WERI-Rb-1 (cell line): ENCODE data around the gene OTC.

Experiments used
- DNase-seq: peaks from one replicate; pipeline ENCODE4 v3.0.0-alpha.2; 2020
- H3K27ac ChIP-seq: fragments of 250-450 bp; sonication (Bioruptor Pico); 2 replicates; pipeline ENCODE4 v1.5.1; 2020; ENCODE audit warnings: mild to moderate bottlenecking, moderate library complexity
- H3K27me3 ChIP-seq: fragments of 250-450 bp; sonication (Bioruptor Pico); 2 replicates; pipeline ENCODE4 v1.5.1; 2021; ENCODE audit warnings: mild to moderate bottlenecking, low read depth, moderate library complexity; ENCODE audit not compliant: insufficient read depth, severe bottlenecking
- H3K36me3 ChIP-seq: fragments of 250-450 bp; sonication (Bioruptor Pico); 2 replicates; pipeline ENCODE4 v1.5.1; 2020; ENCODE audit warnings: mild to moderate bottlenecking, moderate library complexity
- H3K4me3 ChIP-seq: 2 replicates; pipeline ENCODE4 v1.5.1; 2011; ENCODE audit warnings: low read depth, mild to moderate bottlenecking, control low read depth, low read length
- H3K9me3 ChIP-seq: fragments of 250-450 bp; sonication (Bioruptor Pico); 2 replicates; pipeline ENCODE4 v1.5.1; 2021; ENCODE audit warnings: mild to moderate bottlenecking, moderate library complexity; ENCODE audit not compliant: severe bottlenecking
- CTCF ChIP-seq: IDR thresholded peaks from 2 replicates; pipeline ENCODE4 v1.5.1; 2011; ENCODE audit warnings: low read depth, mild to moderate bottlenecking, control low read depth, inconsistent platforms, low read length

OTC gene

GRCh38 chrX:38357747-38358673 lies 5.6 kb downstream of the OTC start:
- Histone ChIP-seq H3K4me3 (no peak overlapping the region), H3K27me3 (no peaks in the 10 kb centered on the region), H3K36me3 (no peaks in the 10 kb centered on the region), H3K27ac (no peak overlapping the region), H3K9me3 (no peaks in the 10 kb centered on the region)
- no peak for DNase-seq
- TF ChIP-seq CTCF = no peak

DNA sequence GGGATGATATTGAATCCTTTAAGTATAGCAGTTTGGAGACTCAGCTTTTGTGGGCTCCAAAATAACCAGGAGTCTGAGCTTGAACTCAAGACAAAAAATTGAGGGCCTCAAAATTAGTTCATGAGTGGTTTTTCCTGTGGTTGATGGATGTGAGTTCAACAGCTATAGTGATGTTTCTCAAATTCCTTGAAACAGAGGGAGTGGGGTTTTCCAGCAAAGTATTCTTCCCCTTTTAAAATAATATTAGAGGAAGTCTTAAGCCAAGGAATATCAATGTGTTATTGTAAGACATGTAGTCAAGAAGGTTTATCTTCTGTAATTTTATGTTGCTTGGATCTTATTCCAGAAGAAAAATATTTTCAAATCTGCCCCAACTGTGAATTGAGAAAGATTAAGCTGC lies 10.6 kb downstream of the OTC start:
- H3K9me3 ChIP-seq = no peaks in the 10 kb centered on the region
- H3K36me3 ChIP-seq = no peaks in the 10 kb centered on the region

GRCh38 chrX:38365954-38366353 lies 13.6 kb downstream of the OTC start:
- H3K9me3 ChIP-seq = no peaks in the 10 kb centered on the region
- DNase-seq = no peak
- TF ChIP-seq CTCF = no peak

More for the DNA sequence above, 10.6 kb downstream of the OTC start:
- DNase-seq = no peak
- H3K4me3 ChIP-seq = no peak overlapping the region
- TF ChIP-seq CTCF = no peak
- no peak overlapping the region for H3K27ac ChIP-seq
- peaks cover 3% of the 10 kb centered on the region for H3K27me3 ChIP-seq

GRCh38 chrX:38368774-38369173 lies 16.4 kb downstream of the OTC start:
- Histone ChIP-seq H3K27ac (no peak overlapping the region), H3K27me3 (peaks cover 3% of the 10 kb centered on the region), H3K9me3 (no peaks in the 10 kb centered on the region), H3K36me3 (no peaks in the 10 kb centered on the region), H3K4me3 (no peak overlapping the region)
- no peak for TF ChIP-seq CTCF
- DNase-seq = no peak

More at GRCh38 chrX:38365954-38366353, 13.6 kb downstream of the OTC start:
- Histone ChIP-seq H3K27ac (no peak overlapping the region), H3K4me3 (no peak overlapping the region), H3K27me3 (peaks cover 3% of the 10 kb centered on the region), H3K36me3 (no peaks in the 10 kb centered on the region)

GRCh38 chrX:38371641-38372040 lies 19.2 kb downstream of the OTC start:
- no peaks in the 10 kb centered on the region for H3K36me3 ChIP-seq
- DNase-seq = no peak
- no peaks in the 10 kb centered on the region for H3K9me3 ChIP-seq
- H3K27me3 ChIP-seq = no peaks in the 10 kb centered on the region
- TF ChIP-seq CTCF = no peak
- no peak overlapping the region for H3K27ac ChIP-seq
- no peak overlapping the region for H3K4me3 ChIP-seq
